PFSK-1 (cell line): ENCODE results near the gene HS2ST1.

Source experiments
- FOXP2 ChIP-seq: optimal IDR thresholded peaks from 2 replicates; pipeline ENCODE3; 2011; ENCODE audit warnings: borderline replicate concordance, control low read depth, inconsistent platforms; ENCODE audit not compliant: insufficient read depth; ENCODE audit errors: extremely low read length, extremely low read depth
- POLR2AphosphoS5 ChIP-seq: IDR thresholded peaks from 2 replicates; pipeline ENCODE4 v1.6.1; 2012; ENCODE audit warnings: low read depth, mild to moderate bottlenecking, control low read depth, low read length, moderate library complexity
- SIN3A ChIP-seq: IDR thresholded peaks from 2 replicates; pipeline ENCODE4 v1.6.1; 2012; ENCODE audit warnings: mild to moderate bottlenecking, low read length, moderate library complexity, borderline replicate concordance; ENCODE audit not compliant: insufficient read depth
- TAF1 ChIP-seq: IDR thresholded peaks from 2 replicates; pipeline ENCODE4 v1.6.1; 2012; ENCODE audit warnings: low read length, control low read depth, borderline replicate concordance; ENCODE audit not compliant: insufficient read depth
- TF ChIP-seq, protein P1 (sequence below), 2 experiments: IDR thresholded peaks; 2 replicates each; pipeline versions ENCODE4 v1.6.1 to v1.8.0; 2011 to 2012; ENCODE audit warnings: low read depth in 2 of 2, low read length in 2 of 2, control low read depth in 1 of 2, inconsistent platforms in 1 of 2, mild to moderate bottlenecking in 1 of 2, moderate library complexity in 1 of 2; ENCODE audit not compliant: insufficient read depth in 1 of 2

DNA sequence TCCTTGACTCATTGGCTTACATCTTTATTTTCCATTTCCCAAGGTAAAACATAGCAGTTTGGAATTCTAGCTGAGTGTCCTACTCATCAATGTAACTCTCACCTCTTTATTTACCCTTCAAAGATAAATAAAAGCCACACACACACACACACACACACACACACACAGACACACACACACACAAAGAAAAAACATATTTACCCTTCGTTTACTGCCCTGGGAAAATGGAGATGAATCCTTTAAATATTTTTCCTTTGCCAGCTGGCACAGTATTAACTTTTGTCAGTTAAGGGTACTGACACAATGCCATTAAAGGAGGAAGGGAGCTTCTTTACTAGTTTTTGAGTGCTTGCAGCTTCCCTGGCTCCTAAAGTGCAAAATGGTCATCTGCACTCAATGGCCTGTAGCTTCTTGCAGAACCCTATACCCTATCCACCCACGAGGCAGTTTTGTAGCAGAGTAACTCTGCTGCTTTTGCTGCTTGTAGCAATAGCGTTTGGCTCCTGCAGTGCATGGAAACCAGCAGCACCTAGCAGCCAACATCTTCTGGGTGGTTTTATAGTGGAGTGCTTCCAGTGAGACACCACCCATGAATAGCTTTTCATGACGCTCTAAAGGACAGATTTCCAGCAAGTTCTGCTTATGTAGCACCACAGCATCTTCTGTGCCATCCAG, 103.7 kb downstream of the HS2ST1 start:
- TF ChIP-seq POLR2AphosphoS5 (no peak), TAF1 (no peak), SIN3A (no peak), FOXP2 (no peak)
- TF ChIP-seq, protein P1, sequence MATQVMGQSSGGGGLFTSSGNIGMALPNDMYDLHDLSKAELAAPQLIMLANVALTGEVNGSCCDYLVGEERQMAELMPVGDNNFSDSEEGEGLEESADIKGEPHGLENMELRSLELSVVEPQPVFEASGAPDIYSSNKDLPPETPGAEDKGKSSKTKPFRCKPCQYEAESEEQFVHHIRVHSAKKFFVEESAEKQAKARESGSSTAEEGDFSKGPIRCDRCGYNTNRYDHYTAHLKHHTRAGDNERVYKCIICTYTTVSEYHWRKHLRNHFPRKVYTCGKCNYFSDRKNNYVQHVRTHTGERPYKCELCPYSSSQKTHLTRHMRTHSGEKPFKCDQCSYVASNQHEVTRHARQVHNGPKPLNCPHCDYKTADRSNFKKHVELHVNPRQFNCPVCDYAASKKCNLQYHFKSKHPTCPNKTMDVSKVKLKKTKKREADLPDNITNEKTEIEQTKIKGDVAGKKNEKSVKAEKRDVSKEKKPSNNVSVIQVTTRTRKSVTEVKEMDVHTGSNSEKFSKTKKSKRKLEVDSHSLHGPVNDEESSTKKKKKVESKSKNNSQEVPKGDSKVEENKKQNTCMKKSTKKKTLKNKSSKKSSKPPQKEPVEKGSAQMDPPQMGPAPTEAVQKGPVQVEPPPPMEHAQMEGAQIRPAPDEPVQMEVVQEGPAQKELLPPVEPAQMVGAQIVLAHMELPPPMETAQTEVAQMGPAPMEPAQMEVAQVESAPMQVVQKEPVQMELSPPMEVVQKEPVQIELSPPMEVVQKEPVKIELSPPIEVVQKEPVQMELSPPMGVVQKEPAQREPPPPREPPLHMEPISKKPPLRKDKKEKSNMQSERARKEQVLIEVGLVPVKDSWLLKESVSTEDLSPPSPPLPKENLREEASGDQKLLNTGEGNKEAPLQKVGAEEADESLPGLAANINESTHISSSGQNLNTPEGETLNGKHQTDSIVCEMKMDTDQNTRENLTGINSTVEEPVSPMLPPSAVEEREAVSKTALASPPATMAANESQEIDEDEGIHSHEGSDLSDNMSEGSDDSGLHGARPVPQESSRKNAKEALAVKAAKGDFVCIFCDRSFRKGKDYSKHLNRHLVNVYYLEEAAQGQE (IDR thresholded peaks at IDR 0.05; ENCODE audit: insufficient read depth in 1 of 2, low read depth in 2 of 2, low read length in 2 of 2), result no peak
